ENCODE data around the gene SFRP5.
A peak's percentile ranks its signal among the peaks of the same experiment; 100 is the strongest.

Gene SFRP5

DNA sequence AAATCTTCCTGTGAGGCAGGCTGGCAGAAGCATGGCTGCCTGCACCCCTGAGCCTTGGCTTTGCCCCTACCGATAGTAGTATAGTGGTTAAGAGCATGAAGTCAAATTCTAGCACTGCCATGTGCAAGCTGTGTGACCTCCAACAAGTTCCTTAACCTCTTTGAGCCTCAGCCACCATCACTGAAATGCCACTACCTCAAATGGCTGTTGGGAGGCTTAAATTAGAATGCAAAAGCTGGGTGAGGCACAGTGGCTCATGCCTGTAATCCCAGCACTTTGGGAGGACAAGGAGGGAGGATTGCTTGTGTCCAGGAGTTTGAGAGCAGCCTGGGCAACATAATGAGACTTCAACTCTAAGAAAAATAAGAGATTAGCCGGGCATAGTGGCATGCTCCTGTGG, 8.4 kb downstream of the SFRP5 start:
- no peak overlapping the region for H3K4me3 ChIP-seq (ENCODE audit: low read depth, low read length)
- TF ChIP-seq, protein P1, sequence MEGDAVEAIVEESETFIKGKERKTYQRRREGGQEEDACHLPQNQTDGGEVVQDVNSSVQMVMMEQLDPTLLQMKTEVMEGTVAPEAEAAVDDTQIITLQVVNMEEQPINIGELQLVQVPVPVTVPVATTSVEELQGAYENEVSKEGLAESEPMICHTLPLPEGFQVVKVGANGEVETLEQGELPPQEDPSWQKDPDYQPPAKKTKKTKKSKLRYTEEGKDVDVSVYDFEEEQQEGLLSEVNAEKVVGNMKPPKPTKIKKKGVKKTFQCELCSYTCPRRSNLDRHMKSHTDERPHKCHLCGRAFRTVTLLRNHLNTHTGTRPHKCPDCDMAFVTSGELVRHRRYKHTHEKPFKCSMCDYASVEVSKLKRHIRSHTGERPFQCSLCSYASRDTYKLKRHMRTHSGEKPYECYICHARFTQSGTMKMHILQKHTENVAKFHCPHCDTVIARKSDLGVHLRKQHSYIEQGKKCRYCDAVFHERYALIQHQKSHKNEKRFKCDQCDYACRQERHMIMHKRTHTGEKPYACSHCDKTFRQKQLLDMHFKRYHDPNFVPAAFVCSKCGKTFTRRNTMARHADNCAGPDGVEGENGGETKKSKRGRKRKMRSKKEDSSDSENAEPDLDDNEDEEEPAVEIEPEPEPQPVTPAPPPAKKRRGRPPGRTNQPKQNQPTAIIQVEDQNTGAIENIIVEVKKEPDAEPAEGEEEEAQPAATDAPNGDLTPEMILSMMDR (IDR thresholded peaks at IDR 0.05; ENCODE audit: low read depth, low read length) = no peak

DNA sequence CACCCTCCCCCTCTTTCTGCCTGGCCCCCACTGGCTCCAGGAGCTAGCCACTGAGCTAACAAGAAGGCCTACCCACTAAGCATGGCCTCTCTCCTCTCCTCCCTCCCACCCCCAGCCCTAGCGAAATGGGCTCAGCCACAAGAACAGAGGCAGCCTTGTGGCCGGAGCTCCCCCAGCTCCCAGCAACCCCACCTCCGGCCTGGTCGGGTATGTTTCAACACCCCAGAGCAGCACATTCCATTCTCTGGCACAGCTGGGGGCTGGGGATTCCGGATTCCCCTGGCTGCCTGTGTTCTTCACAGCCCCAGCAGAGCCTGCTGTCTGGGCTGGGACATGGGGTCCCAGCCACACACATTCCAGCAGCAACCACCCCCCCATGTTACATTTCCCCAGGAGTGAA, 9.0 kb downstream of the SFRP5 start:
- TF ChIP-seq, protein P1 (IDR thresholded peaks at IDR 0.05; ENCODE audit: low read depth, low read length) = no peak
- no peak overlapping the region for H3K4me3 ChIP-seq (ENCODE audit: low read depth, low read length)

DNA sequence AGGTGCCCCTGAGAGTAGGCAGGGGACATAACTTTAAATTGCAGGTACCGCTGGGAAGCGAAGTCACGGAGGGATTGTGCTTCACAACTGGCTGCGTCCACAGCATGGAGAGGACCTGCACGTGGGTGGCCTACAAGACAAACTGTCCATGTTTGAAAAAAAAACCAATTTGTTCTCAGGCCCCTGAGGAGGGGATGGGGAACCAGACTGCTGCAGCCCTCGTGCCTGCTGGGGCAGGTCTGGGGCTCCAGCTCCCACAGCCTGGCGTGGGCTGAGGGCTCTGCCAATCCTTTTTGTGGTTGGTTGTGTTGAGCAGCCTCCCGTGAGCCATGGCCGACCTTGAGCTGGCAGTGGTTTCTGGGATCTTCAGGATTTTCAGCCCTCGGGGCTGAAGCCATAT, 9.7 kb downstream of the SFRP5 start:
- TF ChIP-seq, protein P1 (IDR thresholded peaks at IDR 0.05; ENCODE audit: low read depth, low read length) = no peak

DNA sequence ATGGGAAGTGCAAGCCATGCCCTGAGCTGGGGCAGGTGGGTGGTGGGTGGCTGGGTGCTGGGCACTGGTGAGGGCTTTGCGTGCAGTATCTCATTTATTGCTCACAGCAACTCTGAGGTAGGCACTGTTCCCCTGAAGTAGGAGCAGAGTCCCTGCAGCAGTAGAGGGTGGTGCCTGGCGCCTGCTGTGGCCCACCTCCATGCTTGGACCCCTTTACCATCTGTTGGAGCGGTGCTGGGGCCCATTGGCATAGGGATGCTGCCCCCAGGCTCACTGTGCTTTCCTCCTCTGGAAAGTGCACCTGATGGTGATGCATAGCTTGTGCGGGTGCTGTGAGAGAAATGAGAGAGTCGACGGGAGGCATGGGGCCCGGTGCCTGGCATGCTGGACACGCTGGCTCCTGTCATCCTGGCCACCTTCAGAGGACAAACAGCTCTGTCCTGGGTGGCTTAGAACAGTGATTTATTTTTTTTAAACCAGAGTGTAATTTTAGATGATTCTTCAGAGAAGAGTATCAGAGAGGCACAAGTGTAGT, 10.4 kb downstream of the SFRP5 start:
- no peak overlapping the region for H3K4me3 ChIP-seq (ENCODE audit: low read depth, low read length)
- TF ChIP-seq, protein P1 (IDR thresholded peaks at IDR 0.05; ENCODE audit: low read depth, low read length) = no peak

More for the DNA sequence above, 9.7 kb downstream of the SFRP5 start:
- no peak overlapping the region for H3K4me3 ChIP-seq (ENCODE audit: low read depth, low read length)

DNA sequence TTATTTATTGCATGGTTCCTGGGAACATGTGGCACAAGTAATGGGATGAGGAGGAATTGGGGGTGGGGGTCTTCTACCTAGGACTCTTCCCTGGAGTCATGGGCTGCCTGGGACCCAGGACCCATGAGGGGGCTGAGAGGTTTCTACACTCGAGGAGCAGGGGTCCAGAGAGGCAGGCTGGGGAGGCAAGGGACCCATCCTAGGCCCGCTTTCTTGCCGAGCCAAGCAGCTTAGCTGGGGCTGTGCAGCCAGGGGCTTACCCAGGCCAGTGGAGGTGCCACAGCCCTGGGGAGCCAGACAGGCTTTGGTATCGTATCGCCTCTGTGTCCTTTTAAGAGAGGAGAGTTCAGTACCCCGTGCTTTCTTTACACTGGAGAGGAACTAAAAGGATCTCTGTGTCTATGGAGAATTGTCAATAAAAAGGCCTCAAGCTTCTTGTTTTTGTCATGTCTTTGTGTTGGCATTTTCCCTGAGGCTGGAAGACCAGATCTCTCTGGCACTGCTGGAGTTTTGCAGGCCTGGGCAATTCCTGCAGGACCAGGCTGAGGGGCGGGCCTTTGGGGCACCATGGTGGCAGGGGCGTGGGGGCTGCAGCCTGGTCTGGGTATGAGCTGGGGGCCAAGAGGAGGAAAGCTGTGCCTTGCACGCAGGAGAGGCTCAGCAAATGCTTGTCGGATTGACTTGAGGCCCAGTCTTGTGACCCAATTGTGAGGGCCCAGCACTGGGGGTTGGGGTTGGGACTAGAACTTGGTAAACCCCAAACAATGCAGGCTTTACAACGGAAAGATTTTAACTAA, 11.1 kb downstream of the SFRP5 start:
- H3K4me3 ChIP-seq (ENCODE audit: low read depth, low read length) = no peak overlapping the region
- TF ChIP-seq, protein P1 (IDR thresholded peaks at IDR 0.05; ENCODE audit: low read depth, low read length) = no peak

DNA sequence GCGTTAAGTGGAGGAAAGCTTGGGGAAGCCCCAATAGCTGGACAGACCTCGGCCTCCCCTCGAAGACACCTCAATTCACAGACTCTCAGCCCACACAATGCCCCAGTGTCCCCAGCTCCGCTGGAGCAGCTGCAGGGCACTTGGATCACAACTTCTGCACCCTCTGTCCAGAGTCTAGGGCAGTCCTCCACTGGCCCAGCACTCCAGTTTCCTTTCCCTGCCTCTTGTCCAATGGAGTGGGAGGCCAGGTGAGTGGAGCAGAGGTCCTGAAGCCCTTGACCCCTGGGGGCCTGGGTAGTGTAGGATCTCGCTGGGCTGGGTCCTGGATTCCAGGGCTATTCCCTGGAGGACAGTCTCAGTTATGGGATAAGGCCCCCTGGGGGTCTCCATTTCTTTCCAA, 11.9 kb downstream of the SFRP5 start:
- H3K4me3 ChIP-seq (ENCODE audit: low read depth, low read length) = no peak overlapping the region
- TF ChIP-seq, protein P1 (IDR thresholded peaks at IDR 0.05; ENCODE audit: low read depth, low read length) = no peak

DNA sequence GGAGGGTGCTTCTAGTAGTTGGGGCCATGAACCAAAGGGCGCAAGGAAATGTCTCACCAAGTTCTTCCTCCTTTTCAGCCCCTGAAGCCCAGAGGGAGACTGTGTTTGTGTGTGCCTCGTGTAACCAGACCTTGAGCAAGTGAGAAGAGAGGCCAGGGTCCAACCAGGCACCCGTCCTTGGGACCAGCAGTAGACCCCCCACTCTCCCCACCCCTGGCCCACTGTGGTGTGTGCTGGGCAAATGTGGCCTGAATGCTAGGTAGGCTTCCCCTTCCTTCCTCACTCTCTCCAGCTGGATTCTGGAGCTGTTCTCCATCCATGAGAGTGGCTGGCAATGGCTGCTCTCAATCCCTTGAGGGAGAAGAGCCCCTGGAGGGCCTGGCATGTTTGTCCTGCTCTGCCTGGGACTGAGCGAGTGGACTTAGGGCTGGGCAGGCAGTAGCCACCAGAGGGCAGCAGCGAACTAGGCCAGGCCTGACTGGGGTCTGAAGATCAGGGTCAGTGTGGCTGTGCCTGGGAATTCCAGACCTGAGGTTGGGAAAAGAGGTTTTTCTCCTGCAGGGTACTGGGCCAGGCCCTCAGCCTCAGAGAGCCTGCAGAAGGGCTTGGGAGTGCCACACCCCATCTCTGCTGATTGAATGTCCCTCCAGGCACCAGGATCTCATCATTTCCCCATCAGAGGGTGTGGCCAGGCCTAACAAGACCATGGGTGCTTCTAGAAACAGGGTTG, 12.5 kb downstream of the SFRP5 start:
- H3K4me3 ChIP-seq (ENCODE audit: low read depth, low read length) = no peak overlapping the region
- TF ChIP-seq, protein P1 (IDR thresholded peaks at IDR 0.05; ENCODE audit: low read depth, low read length) = peak; percentile 99

All from WI38 (cell line).